ENCODE measurements around the gene TMC8.

DNA sequence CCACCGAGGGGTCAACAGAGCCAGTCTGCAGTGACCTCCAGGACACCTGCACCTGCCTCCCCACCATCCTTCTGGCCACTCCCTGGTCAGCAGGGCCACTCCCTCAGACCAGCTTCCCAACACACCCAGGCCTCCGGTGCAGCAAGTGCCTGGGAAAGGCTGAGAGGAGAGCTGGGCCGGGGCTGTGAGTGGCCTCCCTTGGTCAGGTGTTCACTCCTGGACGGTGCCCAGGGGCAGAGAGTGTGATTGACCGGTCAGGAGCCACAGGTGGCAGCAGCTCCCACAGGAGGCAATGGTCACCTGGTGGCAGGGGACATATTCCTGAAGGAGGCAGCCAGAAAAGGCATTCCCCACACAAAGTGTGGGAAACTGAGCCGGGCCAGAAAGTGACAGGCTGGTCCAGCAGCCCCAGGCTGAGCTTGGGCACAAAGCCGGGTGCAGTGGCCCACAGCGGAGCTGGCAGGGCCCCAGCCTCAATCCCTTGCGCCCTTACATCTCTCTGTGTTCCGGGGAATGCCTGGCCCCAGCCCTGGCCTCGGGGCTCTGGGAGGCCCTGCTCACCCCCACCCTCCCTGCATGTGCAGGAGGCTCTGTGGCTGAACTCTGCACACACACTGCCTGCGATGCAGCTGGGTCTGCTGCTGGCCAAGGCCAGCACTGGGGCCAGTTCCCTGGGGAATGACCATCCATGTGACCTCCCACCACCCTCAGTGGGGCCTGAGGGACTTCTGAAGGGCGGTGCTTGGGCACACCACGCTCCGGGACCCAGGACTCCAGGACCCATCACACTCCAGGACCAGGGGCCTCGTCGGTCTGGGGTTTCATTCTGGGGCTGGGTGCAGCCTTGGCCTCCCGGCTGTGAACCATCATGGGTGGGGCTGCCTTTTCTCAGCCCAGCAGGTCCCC, 14.4 kb downstream of the TMC8 start:
- TF ChIP-seq, protein P1, sequence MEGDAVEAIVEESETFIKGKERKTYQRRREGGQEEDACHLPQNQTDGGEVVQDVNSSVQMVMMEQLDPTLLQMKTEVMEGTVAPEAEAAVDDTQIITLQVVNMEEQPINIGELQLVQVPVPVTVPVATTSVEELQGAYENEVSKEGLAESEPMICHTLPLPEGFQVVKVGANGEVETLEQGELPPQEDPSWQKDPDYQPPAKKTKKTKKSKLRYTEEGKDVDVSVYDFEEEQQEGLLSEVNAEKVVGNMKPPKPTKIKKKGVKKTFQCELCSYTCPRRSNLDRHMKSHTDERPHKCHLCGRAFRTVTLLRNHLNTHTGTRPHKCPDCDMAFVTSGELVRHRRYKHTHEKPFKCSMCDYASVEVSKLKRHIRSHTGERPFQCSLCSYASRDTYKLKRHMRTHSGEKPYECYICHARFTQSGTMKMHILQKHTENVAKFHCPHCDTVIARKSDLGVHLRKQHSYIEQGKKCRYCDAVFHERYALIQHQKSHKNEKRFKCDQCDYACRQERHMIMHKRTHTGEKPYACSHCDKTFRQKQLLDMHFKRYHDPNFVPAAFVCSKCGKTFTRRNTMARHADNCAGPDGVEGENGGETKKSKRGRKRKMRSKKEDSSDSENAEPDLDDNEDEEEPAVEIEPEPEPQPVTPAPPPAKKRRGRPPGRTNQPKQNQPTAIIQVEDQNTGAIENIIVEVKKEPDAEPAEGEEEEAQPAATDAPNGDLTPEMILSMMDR (conservative IDR thresholded peaks at IDR 0.05 in 1 of 2, IDR thresholded peaks at IDR 0.05 in 1 of 2; ENCODE audit: low read depth in 1 of 2, low read length in 2 of 2), result no peak
- no peak for TF ChIP-seq EZH2 (IDR thresholded peaks at IDR 0.05; ENCODE audit: low read length, missing control alignments)

Measured in fibroblast of lung (primary cell).